Measurements from ENCODE around the gene BRD4.

GRCh38 chr19:15332311-15332996 is at the start of gene BRD4:
- TF ChIP-seq CTCF (IDR thresholded peaks at IDR 0.05) (no peak), POLR2A (IDR thresholded peaks at IDR 0.05; ENCODE audit: low read depth) (no peak)

All from esophagus muscularis mucosa (tissue), 3 donors.